ENCODE measurements around the gene VRK2. TPM values are rescaled to one million over a fixed set of nuclear protein-coding genes. Genes with fewer than 3 reads are reported as not detected.

Gene VRK2
- total RNA-seq, 1 experiment from 2014 or later = 20.1 TPM

GRCh38 chr2:58032764-58033080, 13.9 kb upstream of the VRK2 start:
- no peak overlapping the region for H3K27ac Mint-ChIP-seq
- CTCF ChIA-PET = no interaction called here

More at GRCh38 chr2:58032764-58033080, 13.9 kb upstream of the VRK2 start:
- no peaks in the 10 kb centered on the region for H3K4me1 Mint-ChIP-seq
- ATAC-seq (no peak), DNase-seq (ENCODE audit: low spot score) (no peak)
- H3K9me3 Mint-ChIP-seq = peaks cover 3% of the 10 kb centered on the region; the same call in 1 of the 2 replicates
- H3K36me3 Mint-ChIP-seq = no peaks in the 10 kb centered on the region
- H3K27me3 Mint-ChIP-seq (ENCODE audit: low read depth) = no peaks in the 10 kb centered on the region
- no peak overlapping the region for H3K4me3 Mint-ChIP-seq
- TF ChIP-seq ZNF281 (CRISPR knock-in tag; IDR thresholded peaks at IDR 0.05) (no peak), ZSCAN18 (CRISPR knock-in tag; IDR thresholded peaks at IDR 0.05) (no peak), KAT7 (CRISPR knock-in tag; IDR thresholded peaks at IDR 0.05; ENCODE audit: borderline replicate concordance) (no peak), GTF2I (CRISPR knock-in tag; conservative IDR thresholded peaks at IDR 0.05) (no peak), FOXP1 (CRISPR knock-in tag; IDR thresholded peaks at IDR 0.05; ENCODE audit: borderline replicate concordance) (no peak), PRRX2 (CRISPR knock-in tag; IDR thresholded peaks at IDR 0.05) (no peak), ESRRA (CRISPR knock-in tag; IDR thresholded peaks at IDR 0.05; ENCODE audit: borderline replicate concordance) (no peak), CREM (CRISPR knock-in tag; IDR thresholded peaks at IDR 0.05) (no peak), NFATC4 (CRISPR knock-in tag; IDR thresholded peaks at IDR 0.05) (no peak), ATF2 (CRISPR knock-in tag; IDR thresholded peaks at IDR 0.05; ENCODE audit: borderline replicate concordance, low read depth) (no peak), ZNF423 (CRISPR knock-in tag; IDR thresholded peaks at IDR 0.05) (no peak), EMX1 (CRISPR knock-in tag; IDR thresholded peaks at IDR 0.05) (no peak), NFE2L1 (CRISPR knock-in tag; IDR thresholded peaks at IDR 0.05) (no peak), E2F4 (CRISPR knock-in tag; IDR thresholded peaks at IDR 0.05; ENCODE audit: borderline replicate concordance, low read depth) (no peak)
- TF ChIP-seq, protein P1, sequence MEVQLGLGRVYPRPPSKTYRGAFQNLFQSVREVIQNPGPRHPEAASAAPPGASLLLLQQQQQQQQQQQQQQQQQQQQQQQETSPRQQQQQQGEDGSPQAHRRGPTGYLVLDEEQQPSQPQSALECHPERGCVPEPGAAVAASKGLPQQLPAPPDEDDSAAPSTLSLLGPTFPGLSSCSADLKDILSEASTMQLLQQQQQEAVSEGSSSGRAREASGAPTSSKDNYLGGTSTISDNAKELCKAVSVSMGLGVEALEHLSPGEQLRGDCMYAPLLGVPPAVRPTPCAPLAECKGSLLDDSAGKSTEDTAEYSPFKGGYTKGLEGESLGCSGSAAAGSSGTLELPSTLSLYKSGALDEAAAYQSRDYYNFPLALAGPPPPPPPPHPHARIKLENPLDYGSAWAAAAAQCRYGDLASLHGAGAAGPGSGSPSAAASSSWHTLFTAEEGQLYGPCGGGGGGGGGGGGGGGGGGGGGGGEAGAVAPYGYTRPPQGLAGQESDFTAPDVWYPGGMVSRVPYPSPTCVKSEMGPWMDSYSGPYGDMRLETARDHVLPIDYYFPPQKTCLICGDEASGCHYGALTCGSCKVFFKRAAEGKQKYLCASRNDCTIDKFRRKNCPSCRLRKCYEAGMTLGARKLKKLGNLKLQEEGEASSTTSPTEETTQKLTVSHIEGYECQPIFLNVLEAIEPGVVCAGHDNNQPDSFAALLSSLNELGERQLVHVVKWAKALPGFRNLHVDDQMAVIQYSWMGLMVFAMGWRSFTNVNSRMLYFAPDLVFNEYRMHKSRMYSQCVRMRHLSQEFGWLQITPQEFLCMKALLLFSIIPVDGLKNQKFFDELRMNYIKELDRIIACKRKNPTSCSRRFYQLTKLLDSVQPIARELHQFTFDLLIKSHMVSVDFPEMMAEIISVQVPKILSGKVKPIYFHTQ (CRISPR knock-in tag; IDR thresholded peaks at IDR 0.05) = no peak
- POLR2A ChIA-PET = no interaction called here
